GM23338 (cell line): ENCODE measurements around the gene DOCK6. TPM values are rescaled to one million over a fixed set of nuclear protein-coding genes. Genes with fewer than 3 reads are reported as not detected.

Experiments used
- ATAC-seq: fragments of 200-7000 bp; cut with Tn5 transposase; 3 replicates; pipeline ENCODE4 v1.9.1; 2020
- DNase-seq: peaks from one replicate; pipeline ENCODE4 v3.0.0-alpha.2; 2015; ENCODE audit warnings: low spot score
- H2AFZ ChIP-seq: fragments of 200-600 bp; sonication (generic); 2 replicates; pipeline ENCODE4 v1.8.0; 2016; ENCODE audit warnings: antibody characterized with exemption, mild to moderate bottlenecking, moderate library complexity
- H3F3A ChIP-seq: fragments of 200-600 bp; sonication (generic); replicated peaks from 2 replicates; pipeline ENCODE4 v1.8.0; 2017; ENCODE audit warnings: antibody characterized with exemption, mixed run types, low read depth
- H3K27ac ChIP-seq: fragments of 200-600 bp; sonication (generic); 2 replicates; pipeline ENCODE4 v1.6.1; 2016; ENCODE audit warnings: low read depth
- H3K27me3 ChIP-seq: fragments of 200-600 bp; sonication (generic); 2 replicates; pipeline ENCODE4 v1.8.0; 2016; ENCODE audit warnings: mild to moderate bottlenecking, mixed run types, moderate library complexity; ENCODE audit not compliant: insufficient read depth
- H3K36me3 ChIP-seq: fragments of 200-600 bp; sonication (generic); 2 replicates; pipeline ENCODE4 v1.8.0; 2016; ENCODE audit warnings: mild to moderate bottlenecking; ENCODE audit not compliant: insufficient read depth
- H3K4me1 ChIP-seq: fragments of 200-600 bp; sonication (generic); 2 replicates; pipeline ENCODE4 v1.8.0; 2016; ENCODE audit warnings: mild to moderate bottlenecking, moderate library complexity; ENCODE audit not compliant: insufficient read depth
- H3K4me2 ChIP-seq: fragments of 200-600 bp; sonication (generic); 2 replicates; pipeline ENCODE4 v1.7.1; 2017; ENCODE audit warnings: mixed run types
- H3K4me3 ChIP-seq: fragments of 200-600 bp; sonication (generic); 2 replicates; pipeline ENCODE4 v1.6.1; 2016; ENCODE audit warnings: mixed run types
- H3K79me2 ChIP-seq: fragments of 200-600 bp; sonication (generic); replicated peaks from 2 replicates; pipeline ENCODE4 v1.8.0; 2017; ENCODE audit warnings: mild to moderate bottlenecking; ENCODE audit not compliant: insufficient read depth
- H3K9me2 ChIP-seq: fragments of 200-600 bp; sonication (generic); 2 replicates; pipeline ENCODE4 v1.8.0; 2017; ENCODE audit not compliant: insufficient read depth
- H4K20me1 ChIP-seq: fragments of 200-600 bp; sonication (generic); replicated peaks from 2 replicates; pipeline ENCODE4 v1.8.0; 2017; ENCODE audit warnings: mild to moderate bottlenecking; ENCODE audit not compliant: insufficient read depth
- H3K27ac Mint-ChIP-seq: 2 replicates; pipeline ENCODE4 v1.8.0; 2020; ENCODE audit warnings: inconsistent platforms, mild to moderate bottlenecking, moderate library complexity, mixed read lengths
- H3K27me3 Mint-ChIP-seq: 3 replicates; pipeline ENCODE4 v1.8.0; 2022; ENCODE audit warnings: low read depth, mild to moderate bottlenecking, moderate library complexity, mixed read lengths, inconsistent platforms; ENCODE audit not compliant: insufficient read depth, poor library complexity
- H3K36me3 Mint-ChIP-seq: 3 replicates; pipeline ENCODE4 v1.8.0; 2021; ENCODE audit warnings: low read depth, mild to moderate bottlenecking, inconsistent platforms, moderate library complexity, mixed read lengths
- H3K4me1 Mint-ChIP-seq: 3 replicates; pipeline ENCODE4 v1.8.0; 2020; ENCODE audit warnings: mild to moderate bottlenecking, inconsistent platforms, mixed read lengths
- H3K4me3 Mint-ChIP-seq: 3 replicates; pipeline ENCODE4 v1.8.0; 2021; ENCODE audit warnings: moderate library complexity, mild to moderate bottlenecking, inconsistent platforms, mixed read lengths
- H3K9me3 Mint-ChIP-seq: 3 replicates; pipeline ENCODE4 v1.8.0; 2020; ENCODE audit warnings: moderate library complexity, mild to moderate bottlenecking, inconsistent platforms, mixed read lengths
- CREB1 ChIP-seq: fragments of 250-450 bp; sonication (Bioruptor Pico); IDR thresholded peaks from 2 replicates; pipeline ENCODE4 v1.5.0; 2020; ENCODE audit warnings: low read depth, mild to moderate bottlenecking, moderate library complexity
- EZH2 ChIP-seq: fragments of 200-600 bp; sonication (generic); IDR thresholded peaks from one replicate; pipeline ENCODE4 v1.8.0; 2017; ENCODE audit warnings: antibody characterized with exemption, mild to moderate bottlenecking, low read depth; ENCODE audit not compliant: unreplicated experiment
- EZH2phosphoT487 ChIP-seq: fragments of 200-600 bp; sonication (generic); IDR thresholded peaks from one replicate; pipeline ENCODE4 v1.8.1; 2018; ENCODE audit warnings: antibody characterized with exemption; ENCODE audit not compliant: unreplicated experiment
- JUNB ChIP-seq: IDR thresholded peaks from one replicate; pipeline ENCODE4 v1.6.1; 2016; ENCODE audit warnings: antibody characterized with exemption; ENCODE audit not compliant: unreplicated experiment
- NANOG ChIP-seq: IDR thresholded peaks from 2 replicates; pipeline ENCODE4 v1.6.1; 2016; ENCODE audit warnings: antibody characterized with exemption, borderline replicate concordance
- POLR2AphosphoS5 ChIP-seq: IDR thresholded peaks from 2 replicates; pipeline ENCODE4 v1.6.1; 2016; ENCODE audit warnings: antibody characterized with exemption, low read depth
- STAT1 ChIP-seq: IDR thresholded peaks from one replicate; pipeline ENCODE4 v1.6.1; 2016; ENCODE audit warnings: antibody characterized with exemption; ENCODE audit not compliant: unreplicated experiment
- ZNF114 ChIP-seq: fragments of 250-450 bp; sonication (Bioruptor Pico); IDR thresholded peaks from 2 replicates; pipeline ENCODE4 v1.5.0; 2020; ENCODE audit warnings: mild to moderate bottlenecking, moderate library complexity
- ZNF331 ChIP-seq: fragments of 250-450 bp; sonication (Bioruptor Pico); IDR thresholded peaks from 2 replicates; pipeline ENCODE4 v1.5.0; 2020; ENCODE audit warnings: low read depth, mild to moderate bottlenecking, moderate library complexity
- polyA plus RNA-seq: library from polyadenylated mRNA; unstranded; fragments of >200 nt; fragmentation: Nextera tagmentation; extraction: Ambion mirVana; gene quantifications from 2 replicates; pipeline ENCODE4 v1.2.1, GENCODE V29; 2016
- total RNA-seq: library from RNA; depleted of rRNA; stranded (reverse); fragments of >200 nt; shearing (Covaris generic); gene quantifications from 2 replicates; pipeline ENCODE4 v1.2.3, GENCODE V29; 2014
- TF ChIP-seq, protein P1 (sequence below): IDR thresholded peaks from 2 replicates; pipeline ENCODE4 v1.6.1; 2016; ENCODE audit warnings: antibody characterized with exemption
- TF ChIP-seq, protein P2 (sequence below): IDR thresholded peaks from one replicate; pipeline ENCODE4 v1.6.1; 2018; ENCODE audit warnings: antibody characterized with exemption; ENCODE audit not compliant: unreplicated experiment
- TF ChIP-seq, protein P3 (sequence below): fragments of 250-450 bp; sonication (Bioruptor Pico); IDR thresholded peaks from 2 replicates; pipeline ENCODE4 v1.5.0; 2020; ENCODE audit warnings: mild to moderate bottlenecking, moderate library complexity
- TF ChIP-seq, protein P4 (sequence below), 2 experiments: fragments of 200-600 bp in 1 of 2; sonication (generic) in 1 of 2; conservative IDR thresholded peaks; 2 replicates each; pipeline versions ENCODE4 v1.5.1 to v1.6.1; 2016 to 2017; ENCODE audit warnings: antibody characterized with exemption in 2 of 2, low read depth in 2 of 2, mild to moderate bottlenecking in 2 of 2, moderate library complexity in 1 of 2

Gene DOCK6
- total and polyA plus RNA-seq, 2 experiments from 2014 or later, result 34.6 to 49.0 TPM

DNA sequence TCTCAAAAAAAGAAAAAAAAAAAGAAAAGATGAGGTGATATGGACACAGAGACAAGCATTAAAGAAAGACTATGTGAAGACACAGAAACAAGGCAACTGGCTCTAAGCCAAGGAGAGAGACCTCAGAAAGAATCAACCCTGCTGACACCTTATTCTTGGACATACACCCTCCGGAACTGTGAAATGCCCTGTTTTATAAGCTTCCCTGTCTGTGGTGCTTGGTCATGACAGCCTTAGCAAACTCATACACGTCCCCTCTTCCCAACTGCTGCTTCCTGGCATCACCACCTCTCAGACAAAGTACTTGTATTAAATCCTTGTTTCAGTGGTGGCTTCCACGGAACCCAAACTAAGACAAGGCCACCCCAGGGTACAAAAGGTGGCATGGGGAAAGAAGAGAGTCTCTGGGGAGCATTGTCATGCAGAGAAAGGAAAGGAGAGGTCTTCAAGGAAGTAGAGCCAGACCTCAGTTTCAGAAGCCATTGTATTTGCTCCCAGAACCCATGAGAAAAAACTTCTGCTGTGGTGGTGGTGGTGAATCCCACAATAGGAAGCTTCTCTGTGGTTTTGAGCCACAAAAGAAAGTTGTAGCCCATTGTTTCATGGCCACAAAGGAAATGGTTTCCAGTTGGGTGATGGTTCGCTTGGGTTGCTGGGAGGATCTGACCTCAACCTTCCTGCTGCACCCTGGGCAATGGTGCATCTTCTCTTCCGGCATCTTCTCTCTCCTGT lies 17.3 kb upstream of the DOCK6 start:
- no peak for TF ChIP-seq NANOG
- TF ChIP-seq, protein P1, sequence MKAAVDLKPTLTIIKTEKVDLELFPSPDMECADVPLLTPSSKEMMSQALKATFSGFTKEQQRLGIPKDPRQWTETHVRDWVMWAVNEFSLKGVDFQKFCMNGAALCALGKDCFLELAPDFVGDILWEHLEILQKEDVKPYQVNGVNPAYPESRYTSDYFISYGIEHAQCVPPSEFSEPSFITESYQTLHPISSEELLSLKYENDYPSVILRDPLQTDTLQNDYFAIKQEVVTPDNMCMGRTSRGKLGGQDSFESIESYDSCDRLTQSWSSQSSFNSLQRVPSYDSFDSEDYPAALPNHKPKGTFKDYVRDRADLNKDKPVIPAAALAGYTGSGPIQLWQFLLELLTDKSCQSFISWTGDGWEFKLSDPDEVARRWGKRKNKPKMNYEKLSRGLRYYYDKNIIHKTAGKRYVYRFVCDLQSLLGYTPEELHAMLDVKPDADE, result no peak
- TF ChIP-seq, protein P2, sequence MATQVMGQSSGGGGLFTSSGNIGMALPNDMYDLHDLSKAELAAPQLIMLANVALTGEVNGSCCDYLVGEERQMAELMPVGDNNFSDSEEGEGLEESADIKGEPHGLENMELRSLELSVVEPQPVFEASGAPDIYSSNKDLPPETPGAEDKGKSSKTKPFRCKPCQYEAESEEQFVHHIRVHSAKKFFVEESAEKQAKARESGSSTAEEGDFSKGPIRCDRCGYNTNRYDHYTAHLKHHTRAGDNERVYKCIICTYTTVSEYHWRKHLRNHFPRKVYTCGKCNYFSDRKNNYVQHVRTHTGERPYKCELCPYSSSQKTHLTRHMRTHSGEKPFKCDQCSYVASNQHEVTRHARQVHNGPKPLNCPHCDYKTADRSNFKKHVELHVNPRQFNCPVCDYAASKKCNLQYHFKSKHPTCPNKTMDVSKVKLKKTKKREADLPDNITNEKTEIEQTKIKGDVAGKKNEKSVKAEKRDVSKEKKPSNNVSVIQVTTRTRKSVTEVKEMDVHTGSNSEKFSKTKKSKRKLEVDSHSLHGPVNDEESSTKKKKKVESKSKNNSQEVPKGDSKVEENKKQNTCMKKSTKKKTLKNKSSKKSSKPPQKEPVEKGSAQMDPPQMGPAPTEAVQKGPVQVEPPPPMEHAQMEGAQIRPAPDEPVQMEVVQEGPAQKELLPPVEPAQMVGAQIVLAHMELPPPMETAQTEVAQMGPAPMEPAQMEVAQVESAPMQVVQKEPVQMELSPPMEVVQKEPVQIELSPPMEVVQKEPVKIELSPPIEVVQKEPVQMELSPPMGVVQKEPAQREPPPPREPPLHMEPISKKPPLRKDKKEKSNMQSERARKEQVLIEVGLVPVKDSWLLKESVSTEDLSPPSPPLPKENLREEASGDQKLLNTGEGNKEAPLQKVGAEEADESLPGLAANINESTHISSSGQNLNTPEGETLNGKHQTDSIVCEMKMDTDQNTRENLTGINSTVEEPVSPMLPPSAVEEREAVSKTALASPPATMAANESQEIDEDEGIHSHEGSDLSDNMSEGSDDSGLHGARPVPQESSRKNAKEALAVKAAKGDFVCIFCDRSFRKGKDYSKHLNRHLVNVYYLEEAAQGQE, result no peak
- TF ChIP-seq, protein P3, sequence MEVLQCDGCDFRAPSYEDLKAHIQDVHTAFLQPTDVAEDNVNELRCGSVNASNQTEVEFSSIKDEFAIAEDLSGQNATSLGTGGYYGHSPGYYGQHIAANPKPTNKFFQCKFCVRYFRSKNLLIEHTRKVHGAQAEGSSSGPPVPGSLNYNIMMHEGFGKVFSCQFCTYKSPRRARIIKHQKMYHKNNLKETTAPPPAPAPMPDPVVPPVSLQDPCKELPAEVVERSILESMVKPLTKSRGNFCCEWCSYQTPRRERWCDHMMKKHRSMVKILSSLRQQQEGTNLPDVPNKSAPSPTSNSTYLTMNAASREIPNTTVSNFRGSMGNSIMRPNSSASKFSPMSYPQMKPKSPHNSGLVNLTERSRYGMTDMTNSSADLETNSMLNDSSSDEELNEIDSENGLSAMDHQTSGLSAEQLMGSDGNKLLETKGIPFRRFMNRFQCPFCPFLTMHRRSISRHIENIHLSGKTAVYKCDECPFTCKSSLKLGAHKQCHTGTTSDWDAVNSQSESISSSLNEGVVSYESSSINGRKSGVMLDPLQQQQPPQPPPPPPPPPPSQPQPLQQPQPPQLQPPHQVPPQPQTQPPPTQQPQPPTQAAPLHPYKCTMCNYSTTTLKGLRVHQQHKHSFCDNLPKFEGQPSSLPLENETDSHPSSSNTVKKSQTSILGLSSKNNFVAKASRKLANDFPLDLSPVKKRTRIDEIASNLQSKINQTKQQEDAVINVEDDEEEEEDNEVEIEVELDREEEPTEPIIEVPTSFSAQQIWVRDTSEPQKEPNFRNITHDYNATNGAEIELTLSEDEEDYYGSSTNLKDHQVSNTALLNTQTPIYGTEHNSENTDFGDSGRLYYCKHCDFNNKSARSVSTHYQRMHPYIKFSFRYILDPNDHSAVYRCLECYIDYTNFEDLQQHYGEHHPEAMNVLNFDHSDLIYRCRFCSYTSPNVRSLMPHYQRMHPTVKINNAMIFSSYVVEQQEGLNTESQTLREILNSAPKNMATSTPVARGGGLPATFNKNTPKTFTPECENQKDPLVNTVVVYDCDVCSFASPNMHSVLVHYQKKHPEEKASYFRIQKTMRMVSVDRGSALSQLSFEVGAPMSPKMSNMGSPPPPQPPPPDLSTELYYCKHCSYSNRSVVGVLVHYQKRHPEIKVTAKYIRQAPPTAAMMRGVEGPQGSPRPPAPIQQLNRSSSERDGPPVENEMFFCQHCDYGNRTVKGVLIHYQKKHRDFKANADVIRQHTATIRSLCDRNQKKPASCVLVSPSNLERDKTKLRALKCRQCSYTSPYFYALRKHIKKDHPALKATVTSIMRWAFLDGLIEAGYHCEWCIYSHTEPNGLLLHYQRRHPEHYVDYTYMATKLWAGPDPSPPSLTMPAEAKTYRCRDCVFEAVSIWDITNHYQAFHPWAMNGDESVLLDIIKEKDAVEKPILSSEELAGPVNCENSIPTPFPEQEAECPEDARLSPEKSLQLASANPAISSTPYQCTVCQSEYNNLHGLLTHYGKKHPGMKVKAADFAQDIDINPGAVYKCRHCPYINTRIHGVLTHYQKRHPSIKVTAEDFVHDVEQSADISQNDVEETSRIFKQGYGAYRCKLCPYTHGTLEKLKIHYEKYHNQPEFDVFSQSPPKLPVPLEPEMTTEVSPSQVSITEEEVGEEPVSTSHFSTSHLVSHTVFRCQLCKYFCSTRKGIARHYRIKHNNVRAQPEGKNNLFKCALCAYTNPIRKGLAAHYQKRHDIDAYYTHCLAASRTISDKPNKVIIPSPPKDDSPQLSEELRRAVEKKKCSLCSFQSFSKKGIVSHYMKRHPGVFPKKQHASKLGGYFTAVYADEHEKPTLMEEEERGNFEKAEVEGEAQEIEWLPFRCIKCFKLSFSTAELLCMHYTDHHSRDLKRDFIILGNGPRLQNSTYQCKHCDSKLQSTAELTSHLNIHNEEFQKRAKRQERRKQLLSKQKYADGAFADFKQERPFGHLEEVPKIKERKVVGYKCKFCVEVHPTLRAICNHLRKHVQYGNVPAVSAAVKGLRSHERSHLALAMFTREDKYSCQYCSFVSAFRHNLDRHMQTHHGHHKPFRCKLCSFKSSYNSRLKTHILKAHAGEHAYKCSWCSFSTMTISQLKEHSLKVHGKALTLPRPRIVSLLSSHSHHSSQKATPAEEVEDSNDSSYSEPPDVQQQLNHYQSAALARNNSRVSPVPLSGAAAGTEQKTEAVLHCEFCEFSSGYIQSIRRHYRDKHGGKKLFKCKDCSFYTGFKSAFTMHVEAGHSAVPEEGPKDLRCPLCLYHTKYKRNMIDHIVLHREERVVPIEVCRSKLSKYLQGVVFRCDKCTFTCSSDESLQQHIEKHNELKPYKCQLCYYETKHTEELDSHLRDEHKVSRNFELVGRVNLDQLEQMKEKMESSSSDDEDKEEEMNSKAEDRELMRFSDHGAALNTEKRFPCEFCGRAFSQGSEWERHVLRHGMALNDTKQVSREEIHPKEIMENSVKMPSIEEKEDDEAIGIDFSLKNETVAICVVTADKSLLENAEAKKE, result no peak
- no peak for TF ChIP-seq POLR2AphosphoS5
- no peak for TF ChIP-seq JUNB
- TF ChIP-seq, protein P4, sequence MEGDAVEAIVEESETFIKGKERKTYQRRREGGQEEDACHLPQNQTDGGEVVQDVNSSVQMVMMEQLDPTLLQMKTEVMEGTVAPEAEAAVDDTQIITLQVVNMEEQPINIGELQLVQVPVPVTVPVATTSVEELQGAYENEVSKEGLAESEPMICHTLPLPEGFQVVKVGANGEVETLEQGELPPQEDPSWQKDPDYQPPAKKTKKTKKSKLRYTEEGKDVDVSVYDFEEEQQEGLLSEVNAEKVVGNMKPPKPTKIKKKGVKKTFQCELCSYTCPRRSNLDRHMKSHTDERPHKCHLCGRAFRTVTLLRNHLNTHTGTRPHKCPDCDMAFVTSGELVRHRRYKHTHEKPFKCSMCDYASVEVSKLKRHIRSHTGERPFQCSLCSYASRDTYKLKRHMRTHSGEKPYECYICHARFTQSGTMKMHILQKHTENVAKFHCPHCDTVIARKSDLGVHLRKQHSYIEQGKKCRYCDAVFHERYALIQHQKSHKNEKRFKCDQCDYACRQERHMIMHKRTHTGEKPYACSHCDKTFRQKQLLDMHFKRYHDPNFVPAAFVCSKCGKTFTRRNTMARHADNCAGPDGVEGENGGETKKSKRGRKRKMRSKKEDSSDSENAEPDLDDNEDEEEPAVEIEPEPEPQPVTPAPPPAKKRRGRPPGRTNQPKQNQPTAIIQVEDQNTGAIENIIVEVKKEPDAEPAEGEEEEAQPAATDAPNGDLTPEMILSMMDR (conservative IDR thresholded peaks at IDR 0.05; ENCODE audit: low read depth in 2 of 2), result no peak
- TF ChIP-seq EZH2phosphoT487, result no peak
- TF ChIP-seq CREB1 (CRISPR knock-in tag), result no peak
- TF ChIP-seq ZNF331 (CRISPR knock-in tag), result no peak
- TF ChIP-seq STAT1, result no peak
- TF ChIP-seq ZNF114 (CRISPR knock-in tag), result no peak
- no peak for TF ChIP-seq EZH2
- no peak for ATAC-seq
- H3K27me3 ChIP-seq, result no peaks in the 10 kb centered on the region

More for the DNA sequence above, 17.3 kb upstream of the DOCK6 start:
- Histone ChIP-seq H4K20me1 (no peaks in the 10 kb centered on the region), H3K9me2 (no peaks in the 10 kb centered on the region), H3F3A (no peaks in the 10 kb centered on the region), H2AFZ (peak overlapping the region; percentile 56; the same call in 1 of the 2 replicates), H3K4me1 (peaks cover 10% of the 10 kb centered on the region; the same call in 1 of the 2 replicates), H3K4me3 (no peak overlapping the region), H3K36me3 (no peaks in the 10 kb centered on the region), H3K79me2 (no peaks in the 10 kb centered on the region), H3K27ac (no peak overlapping the region), H3K4me2 (no peak overlapping the region)
- H3K4me1 Mint-ChIP-seq, result peaks cover 7% of the 10 kb centered on the region; the same call in 2 of the 3 replicates
- peaks cover 4% of the 10 kb centered on the region; the same call in 1 of the 3 replicates for H3K36me3 Mint-ChIP-seq
- H3K4me3 Mint-ChIP-seq, result no peak overlapping the region
- no peak for DNase-seq
- no peaks in the 10 kb centered on the region for H3K27me3 Mint-ChIP-seq
- H3K27ac Mint-ChIP-seq, result no peak overlapping the region
- peaks cover 26% of the 10 kb centered on the region for H3K9me3 Mint-ChIP-seq
